NCI-H510A treated with DMSO at 0.1 percent for 48 hours (cell line): ENCODE results near the gene LAMA3.

Experiments
- DNase-seq: peaks from one replicate; lab custom pipeline; 2025; lab: John Stamatoyannopoulos, UW

The LAMA3 gene

DNA sequence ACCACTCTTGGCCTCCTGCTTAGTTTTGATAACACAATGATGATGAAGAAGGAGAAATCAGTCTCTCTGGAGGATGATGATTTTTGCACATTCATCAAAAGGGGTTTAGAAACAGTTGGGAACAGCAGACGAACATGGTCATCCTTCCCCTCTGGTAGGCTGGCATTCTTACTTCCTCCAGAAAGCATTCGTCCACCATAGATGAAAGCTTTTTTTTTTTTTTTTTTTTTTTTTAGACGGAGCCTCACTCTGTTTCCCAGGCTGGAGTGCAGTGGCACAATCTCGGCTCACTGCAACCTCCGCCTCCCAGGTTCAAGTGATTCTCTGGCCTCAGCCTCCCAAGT, 281.8 kb downstream of the LAMA3 start:
- DNase-seq: no peak

DNA sequence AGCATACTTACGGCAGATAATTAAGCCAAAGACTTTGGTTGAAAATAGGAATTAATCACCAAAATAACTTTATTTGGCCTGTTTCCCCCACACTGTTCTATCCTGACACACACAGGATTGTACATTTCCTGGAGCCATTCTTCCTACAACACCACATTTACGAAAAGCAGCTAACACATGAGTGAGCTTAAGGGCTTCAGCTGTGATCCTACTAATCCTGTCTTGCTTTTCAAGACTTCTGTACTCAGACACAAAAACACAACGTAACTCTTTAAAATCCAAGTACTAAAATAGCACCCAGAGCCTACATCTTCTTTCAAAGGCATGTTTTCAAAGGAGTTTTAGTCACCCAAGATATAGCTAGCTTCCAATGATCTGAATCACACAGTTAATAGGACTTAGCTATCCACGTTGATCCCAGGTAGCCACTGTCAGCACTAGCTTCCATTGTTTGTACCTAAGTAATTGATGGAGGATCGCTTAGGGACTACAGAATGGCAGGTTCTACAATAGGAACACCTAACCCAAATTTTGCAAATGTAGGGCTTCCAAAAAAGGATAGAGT, 282.5 kb downstream of the LAMA3 start:
- DNase-seq: no peak

DNA sequence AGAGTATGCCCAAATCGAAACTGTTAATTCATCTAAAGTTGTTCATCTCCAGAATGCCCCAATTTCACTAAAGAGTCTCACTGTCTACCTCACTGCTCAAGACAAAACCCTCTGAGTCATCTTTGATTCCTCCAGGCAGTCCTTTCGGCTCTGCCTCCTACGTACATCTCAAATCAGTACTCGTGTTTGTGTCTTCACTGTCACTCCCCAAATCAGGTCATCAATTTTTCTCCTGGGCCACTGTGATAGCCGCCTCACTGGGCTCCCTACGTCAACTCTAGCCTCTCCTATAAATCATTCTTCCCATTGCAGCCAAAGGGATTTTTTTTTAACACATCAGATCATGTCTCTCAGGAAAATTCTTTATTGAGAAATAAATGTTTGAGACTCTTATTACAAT, 283.2 kb downstream of the LAMA3 start:
- no peak for DNase-seq

DNA sequence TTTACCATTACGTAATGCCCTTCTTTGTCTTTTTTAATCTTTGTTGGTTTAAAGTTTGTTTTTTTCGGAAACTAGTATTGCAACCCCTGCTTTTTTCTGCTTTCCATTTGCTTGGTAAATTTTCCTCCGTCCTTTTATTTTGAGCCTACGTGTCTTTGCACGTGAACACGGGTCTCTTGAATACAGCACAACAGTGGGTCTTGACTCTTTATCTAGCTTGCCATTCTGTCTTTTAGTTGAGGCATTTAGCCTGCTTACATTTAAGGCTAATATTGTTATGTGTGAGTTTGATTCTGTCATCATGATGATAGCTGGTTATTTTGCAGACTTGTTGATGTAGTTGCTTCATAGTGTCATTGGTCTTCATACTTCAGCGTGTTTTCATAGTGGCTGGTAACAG, 287.9 kb downstream of the LAMA3 start:
- no peak for DNase-seq

DNA sequence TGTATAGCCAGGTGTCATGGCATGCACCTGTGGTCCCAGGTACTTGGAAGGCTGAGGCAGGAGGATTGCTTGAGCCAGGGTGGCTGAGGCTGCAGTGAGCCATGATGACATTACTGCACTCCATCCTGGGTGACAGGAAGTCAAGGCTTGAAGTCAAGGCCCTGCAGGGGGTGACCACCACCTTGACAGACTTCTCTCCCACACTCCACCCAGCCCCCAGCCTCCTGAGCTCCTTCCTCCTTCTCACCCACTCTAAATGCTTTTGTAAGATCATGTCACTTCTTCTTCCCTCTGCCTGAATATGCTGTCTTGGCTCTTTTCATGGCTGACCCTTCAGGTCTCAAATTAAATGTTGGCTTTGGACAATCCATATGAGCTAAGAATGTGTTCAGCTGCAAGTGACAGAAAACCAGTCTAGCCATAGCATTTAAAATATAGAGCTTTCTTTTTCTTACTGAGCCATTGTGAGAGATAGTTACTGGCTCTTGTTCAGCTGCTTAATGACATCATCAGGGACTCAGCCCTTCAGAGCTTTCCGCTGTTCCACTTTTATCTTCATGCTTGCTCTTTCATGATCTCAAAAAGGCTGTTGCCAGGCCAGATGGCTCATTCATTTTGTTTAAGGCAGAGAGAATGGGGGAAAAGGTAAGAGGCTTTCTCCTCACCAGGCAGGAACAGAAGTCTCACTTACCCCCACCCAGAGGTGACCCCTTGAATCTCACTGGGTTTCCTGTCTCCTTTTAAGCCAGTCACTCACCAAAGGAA, 288.6 kb downstream of the LAMA3 start:
- DNase-seq: no peak

DNA sequence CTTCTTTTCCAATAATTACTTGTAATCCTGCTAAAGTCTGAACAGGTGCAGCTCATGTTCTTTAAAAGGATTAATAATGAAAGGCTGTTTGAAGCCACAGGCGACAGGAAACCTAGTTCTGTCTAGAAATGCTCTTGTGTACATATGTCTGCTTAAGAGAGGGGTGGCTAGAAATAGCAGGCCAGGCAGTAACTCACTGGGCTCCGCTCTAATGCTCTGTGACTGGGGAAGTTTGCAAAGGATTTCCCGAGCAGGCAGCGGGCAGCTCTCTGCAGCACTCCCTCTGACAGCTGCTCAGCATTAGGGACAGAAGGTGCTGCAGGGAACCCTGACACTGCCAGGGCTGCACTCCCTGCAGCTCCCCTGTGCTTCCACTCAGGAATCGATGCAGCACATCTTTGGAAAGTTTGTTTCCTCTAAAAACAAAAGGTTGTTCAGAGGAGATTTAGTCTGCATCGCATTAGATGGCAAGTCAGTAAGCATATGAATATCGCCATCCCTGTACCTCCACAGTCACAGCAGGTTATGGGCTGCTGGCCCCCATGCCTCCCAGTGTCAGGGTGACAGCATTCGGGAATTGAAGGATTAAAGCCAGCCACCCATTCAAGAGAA, 292.2 kb downstream of the LAMA3 start:
- DNase-seq: peak; percentile 22

DNA sequence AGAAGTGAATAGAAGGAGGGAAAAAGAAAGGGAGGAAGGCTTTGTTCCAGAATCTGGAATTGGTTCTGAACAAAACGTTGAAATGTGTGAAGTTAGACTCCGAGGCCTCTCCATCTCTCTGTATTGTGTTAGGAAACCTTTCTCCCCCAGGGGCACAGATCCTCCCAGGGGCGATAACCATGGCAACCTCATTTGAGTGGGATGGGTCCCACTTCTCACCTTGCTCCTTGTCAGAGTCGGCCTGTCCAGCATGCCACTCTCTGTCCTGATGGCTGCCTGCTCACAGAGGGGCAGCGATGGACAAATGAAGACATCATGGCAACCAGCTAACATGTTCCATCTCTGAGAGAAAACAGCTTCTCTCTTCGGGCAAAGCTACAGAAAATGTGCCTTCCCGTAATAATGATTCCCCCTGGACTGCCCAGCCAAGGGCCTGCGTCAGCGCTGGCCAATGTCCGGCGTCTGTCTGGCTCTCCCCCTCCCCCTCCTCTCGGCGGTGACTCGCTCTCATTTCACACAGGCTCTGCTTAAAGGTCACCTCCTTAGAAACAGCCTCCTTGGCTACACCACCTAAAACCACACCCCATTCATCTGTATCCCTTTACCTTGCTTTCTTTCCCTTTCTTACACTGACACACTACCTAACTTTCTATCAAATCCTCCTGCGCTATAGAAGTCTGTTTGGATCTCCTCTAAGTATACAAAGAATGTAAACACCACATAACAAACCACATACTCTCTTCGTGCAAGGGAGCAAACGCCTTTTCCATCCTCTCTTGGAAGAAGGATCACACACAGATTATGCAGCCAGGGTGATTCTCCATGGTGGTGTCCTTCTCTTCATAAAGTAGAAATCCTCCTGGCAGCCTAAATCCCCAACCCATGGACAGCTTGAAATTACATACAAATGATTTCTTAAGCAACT, 293.2 kb downstream of the LAMA3 start:
- no peak for DNase-seq

DNA sequence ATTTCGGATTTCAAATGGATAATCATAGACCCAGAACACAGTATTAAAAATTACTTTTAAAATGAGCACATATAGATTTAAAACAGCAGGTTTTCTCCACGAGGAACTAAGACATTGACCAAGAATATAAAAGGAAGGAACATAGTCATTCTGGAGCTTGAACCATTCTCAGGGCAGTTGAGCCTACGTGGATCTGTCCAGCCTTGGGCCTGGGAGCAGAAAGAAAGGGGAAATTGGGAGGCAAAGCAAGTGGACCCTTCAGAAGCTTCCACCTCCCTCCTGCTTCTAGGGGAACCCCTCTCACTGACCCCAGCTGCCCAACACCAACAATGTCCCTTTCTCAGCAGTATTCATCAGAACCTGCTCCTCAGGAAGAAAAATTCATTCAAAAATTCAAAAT, 293.9 kb downstream of the LAMA3 start:
- DNase-seq: no peak

DNA sequence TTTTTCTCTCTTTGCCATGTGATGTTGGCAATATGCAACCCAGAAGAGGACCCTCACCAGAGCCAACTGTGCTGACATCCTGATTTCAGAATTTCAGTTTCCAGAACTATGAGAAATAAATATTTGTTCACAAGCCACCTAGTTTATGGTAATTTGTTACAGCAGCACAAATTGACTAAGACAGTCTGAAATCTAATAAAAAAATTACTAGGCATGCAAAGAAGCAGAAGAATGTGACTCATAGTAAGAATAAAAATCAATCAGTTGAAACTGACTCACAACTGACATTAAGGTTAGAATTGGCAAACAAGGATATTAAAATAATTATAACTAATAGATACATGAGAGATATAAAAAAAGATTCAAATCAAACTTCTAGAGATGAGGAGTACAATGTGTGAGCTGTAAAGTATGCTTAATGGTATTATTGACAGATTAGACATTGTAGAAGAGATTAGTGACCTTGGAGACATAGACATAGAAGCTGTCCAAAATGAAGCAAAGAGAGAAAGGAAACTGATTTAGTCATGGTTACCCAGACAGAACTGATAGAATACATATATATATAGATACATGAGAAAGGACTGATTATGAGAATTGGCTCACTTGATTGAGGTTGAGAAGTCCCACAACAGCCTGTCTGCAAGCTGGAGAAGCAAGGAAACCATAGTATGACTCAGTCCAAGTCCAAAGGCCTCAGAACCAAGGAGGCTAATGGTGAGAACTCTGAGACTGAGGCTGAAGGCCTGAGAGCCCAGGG, 297.5 kb downstream of the LAMA3 start:
- no peak for DNase-seq

DNA sequence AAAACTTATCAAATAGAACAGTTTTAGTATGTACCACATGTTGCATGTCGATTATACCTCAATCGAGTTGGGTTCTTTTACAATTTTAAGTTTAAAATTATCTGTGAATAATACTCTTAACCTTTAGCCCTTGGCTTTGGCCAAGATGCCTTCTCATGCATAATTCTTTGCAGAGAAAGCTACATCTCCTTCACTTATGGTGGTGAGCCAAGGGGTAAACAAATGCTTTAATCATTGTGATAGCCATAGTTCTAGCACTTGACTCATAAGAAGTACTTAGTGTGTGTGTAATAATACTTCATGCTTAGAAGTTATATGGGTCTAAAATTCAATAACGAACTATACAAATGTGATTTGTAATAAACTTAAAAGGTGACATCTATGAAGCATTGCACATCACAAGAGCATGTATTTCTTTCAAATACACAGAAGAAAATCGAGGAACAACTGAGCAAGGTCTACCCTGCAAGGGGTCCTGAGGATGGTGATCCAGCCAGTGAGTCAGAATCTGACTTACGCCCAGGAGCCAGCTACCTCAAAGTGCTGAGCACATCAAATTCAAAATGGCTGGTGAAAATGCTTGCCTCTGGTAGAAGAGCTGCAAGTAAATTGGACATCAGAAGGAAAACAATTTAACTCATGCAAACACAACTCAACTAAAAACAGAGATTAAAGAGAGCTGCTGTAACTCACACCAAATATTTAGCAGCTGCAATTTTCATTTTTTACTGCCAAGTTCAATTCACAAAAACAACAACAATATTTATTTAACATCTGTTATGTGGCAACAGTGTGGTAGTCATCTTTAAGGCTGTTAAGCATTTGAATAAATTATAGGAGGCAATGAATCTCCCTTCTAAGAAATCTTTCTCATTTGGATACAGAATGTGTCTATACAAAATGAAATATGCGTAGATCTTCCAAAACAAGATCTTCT, 301.5 kb downstream of the LAMA3 start:
- no peak for DNase-seq

DNA sequence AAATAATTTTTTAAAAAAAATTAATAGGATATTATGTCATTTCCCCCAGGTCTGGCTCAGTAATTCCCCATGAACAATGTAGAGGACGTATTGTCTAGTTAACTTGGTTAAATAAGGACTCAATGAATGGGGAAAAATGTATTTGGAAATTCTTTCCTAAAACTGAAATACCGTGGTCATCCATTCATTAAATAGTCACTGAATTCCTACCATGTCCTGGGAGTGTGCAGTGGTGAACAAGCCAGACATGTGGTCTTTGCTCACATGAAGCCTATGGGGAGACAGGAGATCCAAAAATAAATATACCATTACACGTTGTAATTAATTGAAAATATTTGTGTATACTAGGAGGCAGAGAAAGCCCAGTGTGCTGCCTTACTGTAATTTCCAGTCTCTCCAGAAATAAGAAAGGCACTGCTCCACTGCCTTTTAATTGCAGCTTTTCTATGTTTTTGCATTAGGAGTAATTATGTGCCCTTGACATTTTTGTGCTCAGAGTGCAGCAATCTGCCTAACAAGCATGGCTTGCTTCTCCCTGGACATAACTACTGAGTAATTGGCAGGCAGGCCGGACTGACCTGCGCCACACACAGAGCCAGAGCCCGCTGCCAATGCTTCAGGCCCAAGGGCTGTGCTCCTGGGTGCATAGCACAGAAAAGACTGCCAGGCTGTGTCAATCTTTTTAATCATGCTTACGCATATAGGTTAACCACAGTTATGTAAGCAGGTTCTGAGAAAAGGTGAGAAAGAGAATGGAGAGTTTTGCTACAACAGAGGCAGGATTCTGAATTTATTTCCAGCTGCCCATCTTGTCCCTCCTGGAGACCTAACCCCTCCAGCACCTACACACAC, 303.1 kb downstream of the LAMA3 start:
- DNase-seq: no peak

DNA sequence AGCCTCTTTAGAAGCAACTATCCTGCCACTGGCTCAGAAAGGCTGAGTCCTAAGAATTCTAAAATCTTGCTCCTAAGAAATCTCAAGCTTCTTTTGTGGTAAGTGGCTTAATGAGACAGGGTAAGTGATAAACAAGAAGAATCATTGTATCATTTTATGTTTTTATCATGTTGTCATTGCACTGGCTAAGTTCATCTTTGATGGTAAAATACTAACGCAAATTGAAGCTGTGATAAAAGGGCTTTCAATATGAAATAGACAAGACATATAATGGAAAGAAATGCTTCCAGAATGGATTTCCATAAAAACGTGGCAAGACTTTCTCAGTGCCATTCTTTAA, 303.7 kb downstream of the LAMA3 start:
- no peak for DNase-seq

DNA sequence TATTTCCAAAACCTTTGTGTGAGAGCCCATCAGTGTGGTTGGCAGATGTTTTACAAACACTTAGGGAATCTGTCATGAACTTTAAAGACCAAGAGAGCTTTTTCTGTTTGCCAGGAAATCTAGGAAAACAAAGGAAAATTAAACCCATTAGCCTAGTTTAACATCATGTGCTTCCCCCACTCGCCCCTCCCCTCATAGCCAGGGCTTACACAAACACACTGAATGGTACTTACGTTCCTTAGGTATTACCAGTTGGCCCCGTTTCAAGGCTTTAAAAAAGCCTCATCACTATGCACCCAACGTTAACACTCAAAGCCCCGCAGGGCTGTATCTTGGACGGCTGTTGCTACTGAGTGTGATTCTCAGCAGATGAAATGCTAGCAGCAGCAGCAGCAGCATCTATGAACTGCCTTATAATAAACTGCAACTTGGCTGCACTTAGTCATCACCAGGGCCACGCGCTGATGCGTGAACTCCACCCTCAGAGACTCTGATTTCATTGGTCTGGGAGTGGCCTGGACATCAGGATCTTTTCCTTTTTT, 305.2 kb downstream of the LAMA3 start:
- DNase-seq: peak; percentile 72

DNA sequence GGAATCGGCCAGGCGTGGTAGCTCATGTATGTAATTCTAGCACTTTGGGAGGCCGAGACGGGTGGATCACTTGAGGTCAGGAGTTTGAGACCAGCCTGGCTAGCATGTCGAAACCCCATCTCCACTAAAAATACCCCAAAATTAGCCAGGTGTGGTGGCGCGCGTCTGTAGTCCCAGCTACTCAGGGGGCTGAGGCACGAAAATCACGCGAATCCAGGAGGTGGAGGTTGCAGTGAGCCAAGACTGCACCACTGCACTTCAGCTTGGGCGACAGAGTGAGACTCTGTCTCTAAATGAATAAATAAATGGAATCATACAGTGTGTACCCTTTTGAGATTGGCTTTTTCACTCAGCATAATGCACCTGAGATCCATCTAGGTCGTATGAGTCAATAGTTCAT, 305.9 kb downstream of the LAMA3 start:
- no peak for DNase-seq

DNA sequence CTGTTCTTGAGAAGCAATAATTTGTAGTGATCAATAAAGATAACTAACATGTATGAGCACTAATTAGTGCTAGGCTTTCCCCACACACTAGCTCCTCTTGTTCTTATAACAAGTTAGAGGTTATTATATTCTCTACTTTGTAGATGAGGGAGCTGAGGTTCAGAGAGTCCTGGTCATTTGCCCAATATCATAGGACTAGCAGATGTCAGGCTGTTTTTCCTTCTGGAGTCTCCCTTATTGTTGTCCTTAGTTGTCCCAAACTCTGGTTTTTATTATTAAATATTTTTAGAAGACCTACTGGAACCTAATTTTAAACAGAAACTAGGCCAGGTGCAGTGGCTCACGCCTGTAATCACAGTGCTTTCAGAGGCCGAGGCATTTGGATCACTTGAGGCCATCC, 308.8 kb downstream of the LAMA3 start:
- no peak for DNase-seq

DNA sequence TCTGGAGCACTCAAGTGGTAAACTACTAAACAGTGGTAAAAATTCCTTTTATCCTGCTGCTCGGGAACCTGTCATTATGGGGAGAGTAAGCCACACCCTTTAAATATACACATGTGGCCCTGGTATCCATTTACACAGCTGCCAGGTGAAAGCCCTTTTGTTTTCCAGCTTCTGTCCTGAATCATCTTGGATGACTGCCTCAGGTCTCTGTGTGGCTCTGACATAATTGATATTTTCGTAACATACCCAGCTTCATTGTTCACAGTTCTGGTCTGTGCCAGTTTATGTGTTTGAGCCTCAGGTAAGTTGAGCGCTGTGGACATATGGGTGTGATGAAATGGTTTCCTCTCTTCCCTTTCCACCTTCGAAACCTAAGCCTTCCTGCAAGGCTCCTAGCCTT, 309.6 kb downstream of the LAMA3 start:
- peak; percentile 78 for DNase-seq

DNA sequence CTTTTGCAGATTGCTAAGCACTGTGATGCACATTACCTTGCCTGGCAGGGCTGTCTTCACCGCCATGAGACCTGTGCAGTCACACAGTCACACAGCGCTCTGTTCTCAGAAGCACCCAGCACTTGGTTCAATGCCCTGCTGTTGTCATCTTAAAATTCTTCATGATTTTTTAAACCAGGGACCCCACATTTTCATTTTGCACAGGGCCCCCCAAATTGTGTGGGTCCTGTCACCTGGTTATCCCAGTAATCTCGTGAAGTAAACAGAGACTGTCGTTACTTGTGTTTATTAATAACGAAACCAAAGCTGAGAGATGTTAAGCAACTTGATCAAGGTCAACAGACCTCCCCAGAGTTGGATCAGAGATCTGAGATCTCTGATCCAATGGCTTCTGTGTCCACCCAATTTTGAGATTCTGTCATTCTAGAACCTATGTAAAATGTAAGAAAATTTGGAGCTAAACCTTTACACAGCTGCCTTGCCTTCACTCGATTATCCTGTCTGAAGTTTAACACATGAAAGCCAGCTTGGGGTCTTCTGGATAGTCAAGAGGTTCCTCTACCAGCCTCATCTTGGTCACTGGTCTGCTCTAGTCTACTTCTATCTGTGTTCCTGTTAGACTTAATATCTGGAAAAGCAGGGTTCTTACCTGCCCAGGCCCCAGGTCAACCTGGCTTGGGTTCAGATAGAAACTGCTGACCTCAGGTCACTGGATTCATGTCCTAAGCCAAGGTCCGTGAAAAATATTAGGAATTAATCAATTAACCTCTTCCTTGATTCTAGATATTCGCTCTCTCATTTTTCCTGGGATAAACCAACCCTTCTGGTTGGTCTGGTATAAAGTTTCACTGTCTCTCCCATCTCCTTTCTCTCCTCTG, 311.6 kb downstream of the LAMA3 start:
- no peak for DNase-seq

DNA sequence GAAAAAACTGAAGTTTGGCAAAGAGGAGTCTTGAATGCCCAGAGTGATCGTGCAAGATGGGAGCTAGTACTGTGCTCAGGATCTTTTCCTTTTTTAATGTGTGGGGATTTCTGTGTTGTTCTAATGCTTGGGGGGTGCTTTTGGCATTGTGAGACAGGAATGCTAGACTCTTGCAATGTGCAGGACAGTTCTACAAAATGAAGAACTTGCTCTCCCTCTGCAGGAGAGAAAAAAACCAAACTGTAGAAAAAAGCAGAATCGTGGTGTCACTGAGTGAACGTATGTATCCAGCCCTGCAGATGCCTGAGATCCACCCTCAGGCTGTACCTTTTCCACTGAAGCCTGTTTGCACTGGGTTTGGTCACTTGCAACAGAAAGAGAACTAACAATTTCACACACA, 313.2 kb downstream of the LAMA3 start:
- no peak for DNase-seq

DNA sequence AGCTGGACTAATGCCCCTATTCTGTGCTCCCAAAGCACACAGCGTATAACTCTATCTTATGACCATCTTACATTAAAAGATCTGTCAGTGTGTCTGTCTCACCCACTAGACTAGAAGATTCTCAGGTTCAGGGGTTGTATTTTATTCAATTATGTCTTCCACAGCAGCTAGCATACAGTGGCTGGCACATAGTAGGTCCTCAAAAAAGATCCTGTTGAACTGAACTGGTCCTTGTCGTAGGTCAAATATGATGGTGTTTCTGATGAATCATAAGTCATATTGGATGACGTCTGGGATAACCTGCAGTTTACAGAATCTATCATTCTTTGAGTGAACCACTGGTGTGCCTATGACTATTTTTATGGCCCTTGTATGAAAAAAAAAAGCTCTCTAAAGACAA, 314.0 kb downstream of the LAMA3 start:
- no peak for DNase-seq
